ENCODE data around the gene NAP1L1.

GRCh38 chr12:76020281-76020680, 64.2 kb downstream of the NAP1L1 start:
- TF ChIP-seq EZH2 (IDR thresholded peaks at IDR 0.05; ENCODE audit: insufficient read depth, poor library complexity, severe bottlenecking): no peak
- TF ChIP-seq EZH2phosphoT487 (IDR thresholded peaks at IDR 0.05; ENCODE audit: insufficient read depth, low read depth): no peak

All from GM23248 (cell line).